ENCODE measurements around the gene FGF14.

FGF14 gene

GRCh38 chr13:102401766-102402165, at the start of gene FGF14:
Gene FGF14, minus strand, starts transcription at chr13:102402048.
- DNase-seq (ENCODE audit: low read depth, low spot score) = no peak

- DNase-seq (ENCODE audit: low read depth, low spot score) = no peak
Measured at GRCh38 chr13:102443249-102443648, 41.4 kb upstream of the FGF14 start.

- DNase-seq (ENCODE audit: low read depth, low spot score) = no peak
Measured at GRCh38 chr13:102441085-102441484, 39.2 kb upstream of the FGF14 start.

- no peak for DNase-seq (ENCODE audit: low read depth, low spot score)
Measured at GRCh38 chr13:102440259-102440936, 38.5 kb upstream of the FGF14 start.

GRCh38 chr13:102422690-102423089, 20.8 kb upstream of the FGF14 start:
- DNase-seq (ENCODE audit: low read depth, low spot score) = no peak

GRCh38 chr13:102405499-102406100, 3.8 kb upstream of the FGF14 start:
- DNase-seq (ENCODE audit: low read depth, low spot score) = no peak

- peak; percentile 93 for DNase-seq (ENCODE audit: low read depth, low spot score)
Measured at GRCh38 chr13:102402290-102402689, 442 bp upstream of the FGF14 start.

GRCh38 chr13:102401265-102401664, 583 bp downstream of the FGF14 start:
- no peak for DNase-seq (ENCODE audit: low read depth, low spot score)

- no peak for DNase-seq (ENCODE audit: low read depth, low spot score)
Measured at GRCh38 chr13:102400675-102401145, 1.1 kb downstream of the FGF14 start.

GRCh38 chr13:102399791-102400674, 1.8 kb downstream of the FGF14 start:
- DNase-seq (ENCODE audit: low read depth, low spot score) = no peak

GRCh38 chr13:102395939-102396338, 5.9 kb downstream of the FGF14 start:
- DNase-seq (ENCODE audit: low read depth, low spot score) = no peak

- DNase-seq (ENCODE audit: low read depth, low spot score) = no peak
Measured at GRCh38 chr13:102395174-102395573, 6.7 kb downstream of the FGF14 start.

GRCh38 chr13:102394158-102395053, 7.4 kb downstream of the FGF14 start:
- peak; percentile 88 for DNase-seq (ENCODE audit: low read depth, low spot score)

- DNase-seq (ENCODE audit: low read depth, low spot score) = no peak
Measured at GRCh38 chr13:102392481-102393209, 9.2 kb downstream of the FGF14 start.

- no peak for DNase-seq (ENCODE audit: low read depth, low spot score)
Measured at GRCh38 chr13:102386461-102386860, 15.4 kb downstream of the FGF14 start.

- no peak for DNase-seq (ENCODE audit: low read depth, low spot score)
Measured at GRCh38 chr13:102380012-102380411, 21.8 kb downstream of the FGF14 start.

- DNase-seq (ENCODE audit: low read depth, low spot score) = no peak
Measured at GRCh38 chr13:102376318-102376717, 25.5 kb downstream of the FGF14 start.

- DNase-seq (ENCODE audit: low read depth, low spot score) = no peak
Measured at GRCh38 chr13:102374726-102375125, 27.1 kb downstream of the FGF14 start.

- DNase-seq (ENCODE audit: low read depth, low spot score) = no peak
Measured at GRCh38 chr13:102374233-102374632, 27.6 kb downstream of the FGF14 start.

GRCh38 chr13:102373221-102373620, 28.6 kb downstream of the FGF14 start:
- no peak for DNase-seq (ENCODE audit: low read depth, low spot score)

GRCh38 chr13:102369302-102369701, 32.5 kb downstream of the FGF14 start:
- no peak for DNase-seq (ENCODE audit: low read depth, low spot score)

All from iPS DF 19.7 (cell line).